ENCODE data around the gene NAA16. TPM values are rescaled to one million over a fixed set of nuclear protein-coding genes. Genes with fewer than 3 reads are reported as not detected.

The NAA16 gene
- total RNA-seq, result 10 to 100 TPM; 16.2 to 33.1 (median 22.0) TPM

DNA sequence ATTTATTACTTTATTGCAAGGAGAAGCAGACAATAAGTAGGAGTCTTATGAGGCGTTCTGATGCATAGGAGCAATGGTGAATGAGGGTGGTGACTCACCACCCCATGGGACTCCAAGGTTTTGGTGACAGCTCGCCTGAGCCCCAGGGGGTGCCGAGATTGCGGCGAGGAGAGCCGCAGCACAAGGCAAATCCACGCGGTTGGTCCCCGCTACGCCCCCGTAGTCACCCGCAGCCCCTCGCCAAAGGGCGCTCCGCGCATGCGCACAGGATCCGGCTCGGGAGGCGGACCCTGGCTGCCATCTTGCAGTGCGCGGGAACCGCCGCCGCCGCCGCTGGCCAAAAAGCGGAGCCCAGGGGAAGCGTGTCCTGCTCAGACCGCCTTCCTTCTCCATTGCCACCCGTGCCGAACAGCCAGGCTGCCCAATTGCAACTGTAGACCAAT, at the start of gene NAA16:
Gene NAA16, plus strand, starts transcription at position 305 of the 443 bp plus-strand sequence. CDS start 262 bp downstream, outside the sequence.
- peaks cover 0 to 8% of the 10 kb centered on the region in 2 donors for H3K4me1 ChIP-seq
- intact Hi-C loops (cut with DNase I; ENCODE audit: low total_unique reads), result loop anchor here (2.0 kb wide), 1 partner anchor 48 kb away; the partner anchor contains the start of gene MTRF1
- H3K36me3 ChIP-seq, result no peaks in the 10 kb centered on the region
- H3K9me3 ChIP-seq, result no peaks in the 10 kb centered on the region
- H3K27ac ChIP-seq, result peak within 1 kb of the TSS; percentile 95 to 96
- TF ChIP-seq, protein P1, sequence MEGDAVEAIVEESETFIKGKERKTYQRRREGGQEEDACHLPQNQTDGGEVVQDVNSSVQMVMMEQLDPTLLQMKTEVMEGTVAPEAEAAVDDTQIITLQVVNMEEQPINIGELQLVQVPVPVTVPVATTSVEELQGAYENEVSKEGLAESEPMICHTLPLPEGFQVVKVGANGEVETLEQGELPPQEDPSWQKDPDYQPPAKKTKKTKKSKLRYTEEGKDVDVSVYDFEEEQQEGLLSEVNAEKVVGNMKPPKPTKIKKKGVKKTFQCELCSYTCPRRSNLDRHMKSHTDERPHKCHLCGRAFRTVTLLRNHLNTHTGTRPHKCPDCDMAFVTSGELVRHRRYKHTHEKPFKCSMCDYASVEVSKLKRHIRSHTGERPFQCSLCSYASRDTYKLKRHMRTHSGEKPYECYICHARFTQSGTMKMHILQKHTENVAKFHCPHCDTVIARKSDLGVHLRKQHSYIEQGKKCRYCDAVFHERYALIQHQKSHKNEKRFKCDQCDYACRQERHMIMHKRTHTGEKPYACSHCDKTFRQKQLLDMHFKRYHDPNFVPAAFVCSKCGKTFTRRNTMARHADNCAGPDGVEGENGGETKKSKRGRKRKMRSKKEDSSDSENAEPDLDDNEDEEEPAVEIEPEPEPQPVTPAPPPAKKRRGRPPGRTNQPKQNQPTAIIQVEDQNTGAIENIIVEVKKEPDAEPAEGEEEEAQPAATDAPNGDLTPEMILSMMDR (IDR thresholded peaks at IDR 0.05), result no peak
- TF ChIP-seq POLR2A (IDR thresholded peaks at IDR 0.05), result peak; percentile 44
- TF ChIP-seq POLR2AphosphoS5 (IDR thresholded peaks at IDR 0.05), result peak in 1 of 3 donors; percentile 36
- peak; percentile 72 to 85 for DNase-seq (ENCODE audit: low spot score in 2 of 2)
- no peaks in the 10 kb centered on the region for H3K27me3 ChIP-seq
- peak within 1 kb of the TSS; percentile 82 to 98 (median 84) for H3K4me3 ChIP-seq

DNA sequence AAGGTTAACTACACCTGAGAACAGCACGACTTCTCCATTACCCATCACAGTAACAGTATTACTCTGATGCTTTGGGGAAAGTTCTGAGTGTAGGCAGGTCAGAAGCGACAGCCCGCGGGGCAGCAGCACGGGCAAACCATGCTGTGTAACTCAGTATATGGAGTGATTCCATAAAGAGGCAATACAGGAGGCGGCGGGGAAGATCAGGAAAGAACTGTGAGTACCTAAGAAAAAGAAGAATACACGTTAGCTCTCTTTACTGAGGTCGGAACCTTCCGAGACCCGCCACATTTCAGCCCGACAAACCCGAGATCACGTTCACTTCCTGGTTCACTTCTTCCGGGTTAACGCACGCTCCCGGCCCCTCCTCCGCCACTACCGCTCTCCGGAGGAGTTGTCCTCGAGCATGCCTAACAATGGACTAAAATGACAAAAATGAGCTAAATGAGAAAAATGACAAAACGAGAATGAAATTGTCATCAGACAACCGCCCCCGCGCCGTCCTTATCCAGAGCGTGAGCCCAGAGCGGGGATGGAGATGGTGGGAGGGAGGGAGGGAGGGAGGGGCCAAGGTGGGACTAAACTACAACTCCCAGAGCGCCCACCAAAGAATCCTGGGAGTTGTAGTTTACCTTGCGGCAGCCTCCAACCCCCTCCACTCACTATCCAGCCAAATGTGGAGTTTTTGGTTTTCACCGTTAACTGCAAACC, 47.7 kb upstream of the NAA16 start, which contains the start of gene MTRF1:
Gene MTRF1, minus strand, starts transcription at position 316 of the 711 bp plus-strand sequence. CDS start 2,669 bp downstream, outside the sequence.
- peak in 1 of 3 donors; percentile 45 for TF ChIP-seq POLR2AphosphoS5 (IDR thresholded peaks at IDR 0.05)
- TF ChIP-seq POLR2A (IDR thresholded peaks at IDR 0.05), result no peak
- TF ChIP-seq, protein P1 (IDR thresholded peaks at IDR 0.05), result no peak
- Histone ChIP-seq H3K27me3 (no peaks in the 10 kb centered on the region), H3K4me3 (peak within 1 kb of the TSS; percentile 46 to 82 (median 69)), H3K36me3 (no peaks in the 10 kb centered on the region), H3K9me3 (peaks cover 0 to 8% of the 10 kb centered on the region in 2 donors), H3K4me1 (peaks cover 0 to 5% of the 10 kb centered on the region in 2 donors), H3K27ac (peak within 1 kb of the TSS; percentile 84 to 87)
- DNase-seq (ENCODE audit: low spot score in 2 of 2), result peak; percentile 63 to 67
- intact Hi-C loops (cut with DNase I; ENCODE audit: low total_unique reads), result loop anchor here (2.0 kb wide), 1 partner anchor 47 kb away; the partner anchor contains the start of gene NAA16

DNA sequence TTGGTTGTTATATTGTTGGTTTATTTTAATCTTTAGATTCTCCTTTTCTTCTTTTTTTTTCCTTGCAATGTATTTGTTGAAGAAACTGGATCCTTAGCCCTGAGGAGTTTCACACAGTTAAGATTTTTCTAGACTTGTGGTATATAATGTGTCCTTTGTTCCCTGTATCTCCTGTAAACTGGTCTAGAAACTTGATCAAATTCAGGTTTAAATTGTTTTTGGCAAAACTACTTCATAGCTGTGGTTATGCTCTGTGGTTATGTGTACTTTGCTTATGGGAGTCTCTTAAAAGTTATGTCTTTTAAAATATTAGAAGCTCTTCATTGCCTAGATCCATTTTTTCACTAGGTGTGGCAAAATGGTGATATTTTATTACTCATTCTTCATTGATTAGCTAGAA, 44.0 kb upstream of the NAA16 start:
- H3K9me3 ChIP-seq, result peaks cover 0 to 9% of the 10 kb centered on the region in 2 donors
- H3K27ac ChIP-seq, result no peak overlapping the region
- intact Hi-C loops (cut with DNase I; ENCODE audit: low total_unique reads), result no loop called here
- H3K27me3 ChIP-seq, result no peaks in the 10 kb centered on the region
- H3K4me1 ChIP-seq, result peaks cover 0 to 5% of the 10 kb centered on the region in 2 donors
- TF ChIP-seq, protein P1 (IDR thresholded peaks at IDR 0.05), result no peak
- TF ChIP-seq POLR2AphosphoS5 (IDR thresholded peaks at IDR 0.05) (no peak), POLR2A (IDR thresholded peaks at IDR 0.05) (no peak)
- DNase-seq (ENCODE audit: low spot score in 2 of 2), result no peak
- H3K4me3 ChIP-seq, result no peak overlapping the region
- no peaks in the 10 kb centered on the region for H3K36me3 ChIP-seq

DNA sequence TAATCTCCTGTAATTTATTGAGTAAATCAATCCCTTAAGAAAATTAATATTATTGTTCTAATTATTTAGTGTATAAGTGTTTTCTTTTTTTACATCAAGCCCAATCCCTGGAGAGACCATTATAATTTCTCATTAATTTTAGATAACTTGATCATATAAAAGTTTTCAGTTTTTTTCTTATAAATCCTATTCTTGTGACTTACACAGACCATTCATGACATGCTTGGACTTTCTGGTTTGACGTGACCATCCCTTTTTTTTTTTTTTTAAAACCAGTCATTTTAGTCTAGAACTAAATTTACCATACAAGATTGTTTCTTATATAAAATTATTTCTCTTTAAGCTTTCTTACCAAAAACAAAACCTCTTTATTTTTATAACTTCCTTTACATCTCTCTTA, 42.3 kb upstream of the NAA16 start:
- TF ChIP-seq POLR2AphosphoS5 (IDR thresholded peaks at IDR 0.05), result no peak
- no peak for TF ChIP-seq POLR2A (IDR thresholded peaks at IDR 0.05)
- TF ChIP-seq, protein P1 (IDR thresholded peaks at IDR 0.05), result no peak
- DNase-seq (ENCODE audit: low spot score in 2 of 2), result no peak
- no peaks in the 10 kb centered on the region for H3K27me3 ChIP-seq
- H3K36me3 ChIP-seq, result no peaks in the 10 kb centered on the region
- intact Hi-C loops (cut with DNase I; ENCODE audit: low total_unique reads), result no loop called here
- peaks cover 0 to 9% of the 10 kb centered on the region in 2 donors for H3K9me3 ChIP-seq
- no peak overlapping the region for H3K4me3 ChIP-seq
- no peak overlapping the region for H3K27ac ChIP-seq
- H3K4me1 ChIP-seq, result no peaks in the 10 kb centered on the region

Measured in breast epithelium (tissue), 4 donors.